ENCODE data around the gene MRPS7. TPM values are rescaled to one million over a fixed set of nuclear protein-coding genes. Genes with fewer than 3 reads are reported as not detected.

MRPS7 gene
- polyA plus RNA-seq (ENCODE audit: insufficient read length), result 73.9 TPM
- long read RNA-seq, donor 1, transcript MRPS7-201 (5 exons, 1,406 nt), result major isoform, 50 of 105 reads
- long read RNA-seq, donor 1, partial matches to known transcripts, result 50 of 105 reads
- long read RNA-seq, donor 1, other reads (novel, unspliced or antisense), result 0 of 105 reads
- long read RNA-seq, donor 2, transcript MRPS7-203 (4 exons, 1,638 nt), result minor isoform, 7 of 54 reads
- long read RNA-seq, donor 2, transcript MRPS7-201 (5 exons, 1,406 nt), result major isoform, 43 of 54 reads
- long read RNA-seq, donor 2, partial matches to known transcripts, result 0 of 54 reads
- long read RNA-seq, donor 2, other reads (novel, unspliced or antisense), result 0 of 54 reads
- long read RNA-seq, donor 3, transcript MRPS7-201 (5 exons, 1,406 nt), result major isoform, 31 of 35 reads
- long read RNA-seq, donor 3, partial matches to known transcripts, result 0 of 35 reads
- long read RNA-seq, donor 3, other reads (novel, unspliced or antisense), result 0 of 35 reads
- long read RNA-seq, donor 4, partial matches to known transcripts, result 0 of 4 reads
- long read RNA-seq, donor 4, other reads (novel, unspliced or antisense), result 0 of 4 reads
- long read RNA-seq, donor 5, transcript MRPS7-203 (4 exons, 1,638 nt), result minor isoform, 12 of 194 reads
- long read RNA-seq, donor 5, transcript MRPS7-201 (5 exons, 1,406 nt), result major isoform, 98 of 194 reads
- long read RNA-seq, donor 5, partial matches to known transcripts, result 58 of 194 reads
- long read RNA-seq, donor 5, other reads (novel, unspliced or antisense), result 25 of 194 reads
- long read RNA-seq, donor 6, transcript MRPS7-203 (4 exons, 1,638 nt), result minor isoform, 5 of 66 reads
- long read RNA-seq, donor 6, transcript MRPS7-201 (5 exons, 1,406 nt), result major isoform, 52 of 66 reads
- long read RNA-seq, donor 6, partial matches to known transcripts, result 0 of 66 reads
- long read RNA-seq, donor 6, other reads (novel, unspliced or antisense), result 7 of 66 reads
- long read RNA-seq, donor 7, transcript MRPS7-203 (4 exons, 1,638 nt), result minor isoform, 7 of 91 reads
- long read RNA-seq, donor 7, transcript MRPS7-201 (5 exons, 1,406 nt), result major isoform, 61 of 91 reads
- long read RNA-seq, donor 7, partial matches to known transcripts, result 11 of 91 reads
- long read RNA-seq, donor 7, other reads (novel, unspliced or antisense), result 8 of 91 reads
- long read RNA-seq, donor 8, transcript MRPS7-201 (5 exons, 1,406 nt), result major isoform, 22 of 46 reads
- long read RNA-seq, donor 8, partial matches to known transcripts, result 21 of 46 reads
- long read RNA-seq, donor 8, other reads (novel, unspliced or antisense), result 0 of 46 reads

- DNase-seq, result peak; percentile 96
Measured at GRCh38 chr17:75261336-75262111, at the start of gene MRPS7, which contains the start of gene GGA3. Gene MRPS7 (plus strand): TSS chr17:75261879. CDS start chr17:75261901, 22 bp downstream. Gene GGA3 (minus strand): TSS chr17:75261606. CDS start chr17:75261587, 19 bp downstream.

- DNase-seq, result no peak
Measured at GRCh38 chr17:75218131-75218530, 43.5 kb upstream of the MRPS7 start.

DNA sequence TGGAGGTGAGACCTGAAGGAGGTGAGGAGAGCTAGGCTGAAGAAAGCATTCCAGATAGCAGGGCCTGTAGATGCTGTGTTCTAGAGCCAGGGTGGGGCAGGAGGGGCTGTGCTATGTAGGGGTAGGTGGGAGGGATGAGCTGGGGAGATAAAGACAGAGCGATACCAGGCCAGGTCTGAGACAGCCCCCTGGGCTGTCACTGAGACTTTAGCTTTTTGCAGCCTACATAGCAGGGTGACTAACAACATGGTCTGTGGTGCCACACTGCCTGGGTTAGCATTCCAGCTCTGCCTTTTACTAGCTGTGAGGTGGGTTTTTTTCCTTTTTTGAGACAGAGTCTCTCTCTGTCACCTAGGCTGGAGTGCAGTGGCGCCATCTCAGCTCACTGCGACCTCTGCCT lies 41.9 kb upstream of the MRPS7 start:
- no peak for DNase-seq

GRCh38 chr17:75225016-75225415 lies 36.7 kb upstream of the MRPS7 start:
- DNase-seq, result no peak

DNA sequence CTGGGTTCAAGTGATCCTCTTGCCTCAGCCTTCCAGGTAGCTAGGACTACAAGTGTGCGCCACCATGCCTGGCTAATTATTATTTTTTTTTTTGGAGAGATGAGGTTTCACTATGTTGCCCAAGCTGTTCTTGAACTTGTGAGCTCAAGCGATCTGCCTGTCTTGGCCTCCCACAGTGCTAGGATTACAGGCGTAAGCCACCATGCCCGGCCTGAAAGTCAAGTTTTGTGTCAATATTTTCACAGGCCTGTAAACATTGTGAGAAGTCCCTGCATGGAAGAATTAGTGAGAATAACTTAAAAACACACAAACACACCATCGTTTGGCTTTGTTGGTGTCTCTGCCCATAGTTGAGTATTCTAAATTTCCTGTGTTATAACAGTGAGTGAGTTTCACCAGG lies 34.0 kb upstream of the MRPS7 start:
- no peak for DNase-seq

GRCh38 chr17:75228305-75228704 lies 33.4 kb upstream of the MRPS7 start:
- no peak for DNase-seq

DNA sequence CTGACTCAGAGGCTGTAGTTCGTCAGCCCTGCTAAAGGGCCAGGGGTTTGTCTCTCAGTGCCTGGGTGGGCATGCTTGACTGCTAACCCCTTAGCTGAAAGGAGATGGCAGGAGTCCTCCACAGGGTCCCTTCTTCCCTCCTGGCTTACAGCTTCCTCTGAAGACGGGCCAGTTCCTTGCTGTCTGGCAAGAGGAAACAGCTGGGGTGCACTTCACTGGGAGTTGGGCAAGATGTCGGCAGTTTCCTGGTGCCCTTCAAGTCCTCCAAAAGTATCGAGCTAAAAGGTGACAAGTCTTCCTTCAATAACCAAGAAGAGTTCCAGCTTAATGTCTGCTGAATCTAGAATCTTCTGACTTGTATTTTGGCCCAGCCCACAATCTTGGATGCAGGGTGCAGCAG lies 32.8 kb upstream of the MRPS7 start:
- no peak for DNase-seq

- DNase-seq, result no peak
Measured at GRCh38 chr17:75231071-75231470, 30.6 kb upstream of the MRPS7 start.

DNA sequence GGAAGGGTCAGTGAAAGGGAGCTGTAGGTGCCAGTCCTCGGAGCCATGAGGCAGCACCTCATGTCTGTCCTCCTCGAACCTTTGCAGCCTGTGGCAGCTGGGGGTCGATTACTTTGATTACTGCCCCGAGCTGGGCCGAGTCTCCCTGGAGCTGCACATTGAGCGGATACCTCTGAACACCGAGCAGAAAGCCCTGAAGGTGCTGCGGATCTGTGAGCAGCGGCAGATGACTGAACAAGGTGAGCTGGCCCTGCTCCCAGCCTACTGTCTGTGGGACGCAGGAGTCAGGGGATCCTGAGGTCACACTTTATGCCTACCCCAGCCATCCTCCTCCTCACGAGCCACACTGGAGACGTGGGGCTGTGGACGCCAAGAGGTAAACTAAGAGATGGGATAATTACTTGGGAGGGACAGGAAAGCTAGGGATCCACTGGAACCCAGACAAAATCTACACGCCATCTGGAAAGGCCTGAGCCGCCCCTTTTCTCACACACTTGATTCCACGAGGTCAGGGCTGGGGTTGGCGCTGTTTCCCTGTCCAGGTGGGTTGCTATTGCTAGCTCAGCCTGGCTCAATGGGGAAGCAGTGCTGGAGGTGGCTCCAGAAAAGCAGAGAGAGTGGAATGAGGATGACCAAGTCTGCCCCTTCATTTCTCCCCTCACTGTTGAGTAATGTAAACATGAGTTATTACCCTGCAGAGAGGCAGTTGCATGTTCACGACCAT lies 29.8 kb upstream of the MRPS7 start:
- no peak for DNase-seq

- no peak for DNase-seq
Measured at GRCh38 chr17:75232786-75233185, 28.9 kb upstream of the MRPS7 start.

DNA sequence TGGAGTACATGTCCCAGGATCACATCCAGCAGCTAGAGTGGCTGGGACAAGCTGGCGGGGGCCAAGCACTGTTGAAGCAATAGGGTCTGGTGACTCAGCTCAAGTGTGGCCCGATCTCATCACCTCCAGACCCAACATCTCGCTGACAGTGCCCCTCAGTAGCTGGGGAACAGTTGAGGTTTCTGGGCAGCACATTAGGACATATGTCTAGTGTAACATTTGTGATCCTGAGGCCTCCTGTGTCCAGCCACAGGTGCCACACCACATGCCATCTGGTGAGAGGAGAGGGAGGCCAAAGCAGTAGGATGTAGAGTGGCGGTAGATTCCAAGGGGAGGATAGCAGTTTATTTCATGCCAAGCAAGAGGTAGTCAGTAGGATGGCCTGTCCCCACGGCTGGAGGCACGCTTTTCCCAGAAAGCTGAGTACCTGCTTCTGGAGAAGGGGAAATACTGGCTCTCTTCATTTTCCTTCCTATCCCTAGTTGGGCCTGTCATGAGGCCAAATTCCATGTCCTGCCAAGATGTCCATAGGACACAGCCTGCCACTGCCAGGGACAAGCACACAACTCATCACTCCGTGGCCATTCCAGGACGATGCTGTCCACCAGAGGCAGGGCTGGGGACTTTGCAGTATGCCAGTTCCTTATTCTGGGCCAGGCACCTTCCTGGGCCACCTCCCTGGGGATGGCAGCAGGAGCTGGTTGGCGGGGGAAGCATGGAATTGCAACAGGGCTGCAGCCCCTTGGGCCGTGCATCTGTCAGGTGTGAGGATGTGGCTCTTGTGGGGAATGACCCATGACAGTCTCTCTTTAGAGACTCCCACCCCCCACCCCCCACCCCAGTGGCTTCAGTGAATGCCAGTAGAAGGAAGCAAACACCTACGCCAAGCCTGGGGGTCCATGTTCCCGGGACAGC lies 24.3 kb upstream of the MRPS7 start:
- no peak for DNase-seq

DNA sequence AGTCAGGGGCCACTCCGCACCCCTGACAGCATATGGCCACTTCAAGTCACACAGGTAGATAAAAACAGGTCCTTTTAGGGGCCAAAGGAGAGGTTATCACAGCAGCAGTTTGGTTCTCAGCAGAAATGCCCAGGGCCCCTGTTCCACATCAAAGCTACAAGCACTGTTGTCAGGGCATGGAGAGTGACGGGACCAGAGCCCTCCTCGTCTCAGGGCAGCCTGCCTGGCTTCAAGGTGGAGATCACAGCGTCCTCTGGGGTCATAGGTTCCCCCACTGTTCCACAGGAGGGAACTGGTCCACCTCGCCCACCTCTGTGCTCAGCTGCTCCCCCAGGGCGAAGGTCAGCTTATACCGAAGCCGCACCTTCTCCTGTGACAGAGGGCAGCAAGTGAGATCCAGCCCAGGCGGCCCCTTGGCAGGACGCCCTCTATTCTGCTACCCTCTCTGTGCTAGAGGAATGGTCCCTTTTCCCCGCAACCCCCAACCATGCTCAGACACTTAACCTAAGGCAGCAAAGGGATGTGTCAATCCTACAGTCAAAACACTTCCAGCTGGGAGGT lies 23.6 kb upstream of the MRPS7 start:
- no peak for DNase-seq

DNA sequence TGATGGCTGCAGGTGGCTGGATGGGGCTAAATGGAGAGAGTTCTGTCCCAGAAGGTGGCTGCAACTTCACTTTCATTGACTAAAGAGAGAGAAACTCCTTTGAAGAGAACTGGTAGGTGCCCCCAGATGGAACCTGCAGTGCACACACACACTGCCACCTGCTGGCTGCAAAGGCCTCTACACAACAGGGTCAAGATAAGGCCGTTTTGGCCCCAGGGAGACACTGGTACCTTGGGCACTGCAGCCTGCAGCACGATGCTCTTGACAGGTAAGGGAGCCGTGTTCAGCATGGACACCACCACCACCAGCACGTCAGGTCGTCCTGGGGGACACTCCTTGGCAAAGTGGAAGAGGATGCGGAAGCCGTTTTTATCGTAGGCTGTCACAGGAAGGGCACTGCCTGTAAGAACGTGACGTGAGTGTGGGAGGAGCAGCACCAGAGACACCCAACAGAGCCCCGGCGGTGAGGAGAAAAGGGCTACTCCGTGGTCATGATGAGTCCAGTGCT lies 22.9 kb upstream of the MRPS7 start:
- no peak for DNase-seq

DNA sequence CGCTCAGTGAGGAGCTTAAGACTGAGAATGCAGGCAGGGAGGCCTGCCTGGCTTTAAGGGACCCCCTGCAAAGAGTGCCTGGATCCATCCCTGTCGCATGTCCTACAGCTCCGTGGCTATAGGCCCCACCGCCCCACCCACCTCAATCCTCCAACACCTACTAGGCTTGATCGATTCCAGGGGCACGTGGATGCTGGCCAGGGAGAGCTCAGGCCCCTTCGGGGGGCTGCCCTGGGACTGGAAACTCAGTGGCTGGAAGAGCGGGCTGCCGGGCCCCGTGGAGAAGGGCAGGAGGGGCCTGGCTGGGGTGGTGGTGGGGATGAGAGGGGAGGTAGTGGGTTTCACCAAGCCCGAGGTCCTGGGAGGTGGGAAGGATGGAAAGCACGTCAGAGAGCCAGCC lies 22.5 kb upstream of the MRPS7 start:
- no peak for DNase-seq

DNA sequence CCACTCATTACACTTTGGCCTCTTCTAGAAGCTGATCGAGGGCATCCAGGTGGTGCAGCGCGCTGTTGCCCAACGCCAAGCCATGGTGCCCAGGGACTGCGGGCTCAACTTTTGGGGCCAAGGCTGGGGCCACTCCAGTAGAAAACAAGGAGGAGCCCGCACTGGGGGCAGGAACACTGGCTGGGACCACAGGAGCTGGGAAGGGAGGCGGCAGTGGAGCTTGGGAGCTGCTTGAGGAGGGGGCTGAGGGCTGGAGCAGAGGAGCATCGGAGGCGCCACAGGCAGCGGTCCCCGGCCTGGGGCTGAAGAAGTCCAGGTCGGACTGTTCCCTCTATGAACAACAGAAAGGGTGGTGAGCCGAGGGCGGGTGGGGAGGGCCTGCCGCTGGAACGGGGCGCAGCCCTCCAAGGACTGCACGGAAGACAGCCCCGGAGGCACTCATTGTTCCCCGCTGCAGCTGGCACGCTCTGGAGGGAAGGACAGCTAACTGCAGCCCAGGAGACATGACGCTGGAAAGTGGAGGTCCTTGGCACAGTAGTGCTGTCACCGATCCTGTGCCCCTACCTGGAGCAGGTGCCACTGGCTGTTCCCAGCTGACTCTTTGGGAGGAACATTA lies 21.8 kb upstream of the MRPS7 start:
- DNase-seq, result no peak

DNA sequence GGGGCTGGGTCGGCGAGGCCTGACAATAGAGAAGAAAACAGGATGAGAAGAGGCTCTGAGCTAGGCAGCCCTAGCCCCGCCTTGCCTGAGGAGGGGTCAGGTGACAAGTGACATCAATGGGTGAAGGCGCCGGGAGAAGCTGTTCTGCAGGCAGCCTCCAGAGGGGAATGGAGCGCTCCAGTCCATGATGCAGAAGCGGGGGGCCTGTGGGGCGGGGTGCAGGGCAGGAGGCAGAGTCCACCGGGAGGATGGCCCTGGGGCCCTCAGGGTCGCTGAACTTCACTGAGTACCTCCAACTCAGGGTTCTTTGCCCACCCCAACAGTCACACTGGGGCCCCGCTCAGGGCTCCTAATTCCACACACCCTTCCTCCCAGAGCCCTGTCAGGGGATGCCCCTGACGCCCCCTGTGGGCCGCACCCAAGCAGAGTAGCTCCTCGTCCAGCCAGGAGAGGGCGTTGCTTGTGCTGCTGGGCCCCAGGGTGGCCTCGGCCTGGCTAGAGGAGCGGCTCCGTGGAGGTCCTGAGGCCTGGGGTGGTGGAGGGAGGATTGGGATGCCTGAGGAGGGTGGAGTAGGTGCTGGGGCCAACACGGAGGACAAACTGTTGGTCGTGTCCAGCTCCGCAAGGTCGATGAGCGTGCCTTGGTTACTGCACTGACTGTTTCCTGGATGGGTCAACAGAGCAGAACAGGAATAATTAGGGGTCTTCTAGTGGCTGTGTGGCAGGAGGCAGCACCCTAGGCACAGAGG lies 21.1 kb upstream of the MRPS7 start:
- no peak for DNase-seq

DNA sequence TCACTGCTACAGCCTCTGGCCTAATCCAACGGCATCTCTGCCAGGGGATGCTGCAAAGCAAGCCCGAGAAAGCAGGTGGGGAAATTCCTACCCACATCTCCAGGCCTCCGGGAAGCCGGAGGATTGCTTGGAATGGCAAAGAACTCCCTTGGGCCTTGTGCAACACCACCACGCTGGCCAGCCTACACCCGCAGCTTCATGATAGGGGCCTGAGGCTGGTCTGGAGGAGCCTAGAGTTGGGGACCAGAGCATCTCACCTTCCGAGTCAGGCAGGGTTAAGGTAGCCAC lies 20.6 kb upstream of the MRPS7 start:
- DNase-seq, result no peak

- no peak for DNase-seq
Measured at GRCh38 chr17:75241502-75241901, 20.2 kb upstream of the MRPS7 start.
